Upper lobe of left lung (tissue), 4 donors: ENCODE measurements around the gene VASN.

ENCODE experiments used
- POLR2A ChIP-seq, 4 donors: fragments of 450-650 bp; IDR thresholded peaks; one replicate each; pipeline ENCODE4 v1.5.1; 2016 to 2017; ENCODE audit warnings: antibody characterized with exemption in 4 of 4, mild to moderate bottlenecking in 2 of 4
- TF ChIP-seq, protein P1 (sequence below), 6 experiments: fragments of 450-650 bp in 4 of 6; fragments of 200-600 bp in 2 of 6; sonication (generic) in 2 of 6; IDR thresholded peaks; one replicate each; pipeline ENCODE4 v1.5.1; 2016 to 2019; ENCODE audit warnings: antibody characterized with exemption in 6 of 6

DNA sequence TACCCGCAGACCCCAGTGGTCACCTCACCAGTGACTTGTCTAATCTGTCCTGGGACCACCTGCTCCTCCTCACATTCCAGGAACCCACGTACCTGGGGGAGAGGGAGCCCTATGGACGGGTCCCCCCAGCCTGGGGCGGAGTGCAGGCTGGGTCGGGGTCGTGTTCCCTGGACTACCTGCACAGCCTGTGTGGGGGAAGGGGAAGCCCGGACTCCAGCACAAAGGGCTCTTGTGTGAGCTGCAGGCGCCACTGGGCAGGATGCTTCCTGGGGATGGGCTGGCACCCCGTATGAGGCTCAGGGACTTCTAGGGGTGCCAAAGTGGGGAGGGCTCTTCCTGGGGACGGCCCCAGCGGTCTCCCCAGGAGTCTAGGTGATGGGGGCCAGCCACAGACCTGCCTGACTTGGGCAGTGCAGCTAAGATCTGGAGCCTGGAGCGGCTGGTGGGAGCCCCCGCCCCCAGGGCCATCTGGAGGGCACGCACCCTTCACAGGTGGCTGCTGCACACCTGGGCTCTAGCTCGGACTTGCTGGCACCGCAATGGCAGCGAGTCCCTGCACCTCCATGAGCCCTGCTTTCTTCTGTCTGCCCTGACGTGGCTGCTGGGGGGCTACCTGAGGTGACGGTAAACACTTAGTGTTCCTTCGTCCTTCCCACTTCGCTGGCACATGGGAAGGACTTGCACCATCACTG is 7.5 kb downstream of the VASN start:
- TF ChIP-seq, protein P1, sequence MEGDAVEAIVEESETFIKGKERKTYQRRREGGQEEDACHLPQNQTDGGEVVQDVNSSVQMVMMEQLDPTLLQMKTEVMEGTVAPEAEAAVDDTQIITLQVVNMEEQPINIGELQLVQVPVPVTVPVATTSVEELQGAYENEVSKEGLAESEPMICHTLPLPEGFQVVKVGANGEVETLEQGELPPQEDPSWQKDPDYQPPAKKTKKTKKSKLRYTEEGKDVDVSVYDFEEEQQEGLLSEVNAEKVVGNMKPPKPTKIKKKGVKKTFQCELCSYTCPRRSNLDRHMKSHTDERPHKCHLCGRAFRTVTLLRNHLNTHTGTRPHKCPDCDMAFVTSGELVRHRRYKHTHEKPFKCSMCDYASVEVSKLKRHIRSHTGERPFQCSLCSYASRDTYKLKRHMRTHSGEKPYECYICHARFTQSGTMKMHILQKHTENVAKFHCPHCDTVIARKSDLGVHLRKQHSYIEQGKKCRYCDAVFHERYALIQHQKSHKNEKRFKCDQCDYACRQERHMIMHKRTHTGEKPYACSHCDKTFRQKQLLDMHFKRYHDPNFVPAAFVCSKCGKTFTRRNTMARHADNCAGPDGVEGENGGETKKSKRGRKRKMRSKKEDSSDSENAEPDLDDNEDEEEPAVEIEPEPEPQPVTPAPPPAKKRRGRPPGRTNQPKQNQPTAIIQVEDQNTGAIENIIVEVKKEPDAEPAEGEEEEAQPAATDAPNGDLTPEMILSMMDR (IDR thresholded peaks at IDR 0.05): no peak
- no peak for TF ChIP-seq POLR2A (IDR thresholded peaks at IDR 0.05)
